GM18907 (cell line): ENCODE measurements around the gene TANC1.
A peak's percentile ranks its signal among the peaks of the same experiment; 100 is the strongest.

ENCODE experiments used
- ATAC-seq: cut with Tn5 transposase; IDR thresholded peaks from one replicate; pipeline ENCODE4 v1.9.1; 2021; ENCODE audit warnings: mild to moderate bottlenecking, moderate library complexity; ENCODE audit not compliant: unreplicated experiment

Gene TANC1

DNA sequence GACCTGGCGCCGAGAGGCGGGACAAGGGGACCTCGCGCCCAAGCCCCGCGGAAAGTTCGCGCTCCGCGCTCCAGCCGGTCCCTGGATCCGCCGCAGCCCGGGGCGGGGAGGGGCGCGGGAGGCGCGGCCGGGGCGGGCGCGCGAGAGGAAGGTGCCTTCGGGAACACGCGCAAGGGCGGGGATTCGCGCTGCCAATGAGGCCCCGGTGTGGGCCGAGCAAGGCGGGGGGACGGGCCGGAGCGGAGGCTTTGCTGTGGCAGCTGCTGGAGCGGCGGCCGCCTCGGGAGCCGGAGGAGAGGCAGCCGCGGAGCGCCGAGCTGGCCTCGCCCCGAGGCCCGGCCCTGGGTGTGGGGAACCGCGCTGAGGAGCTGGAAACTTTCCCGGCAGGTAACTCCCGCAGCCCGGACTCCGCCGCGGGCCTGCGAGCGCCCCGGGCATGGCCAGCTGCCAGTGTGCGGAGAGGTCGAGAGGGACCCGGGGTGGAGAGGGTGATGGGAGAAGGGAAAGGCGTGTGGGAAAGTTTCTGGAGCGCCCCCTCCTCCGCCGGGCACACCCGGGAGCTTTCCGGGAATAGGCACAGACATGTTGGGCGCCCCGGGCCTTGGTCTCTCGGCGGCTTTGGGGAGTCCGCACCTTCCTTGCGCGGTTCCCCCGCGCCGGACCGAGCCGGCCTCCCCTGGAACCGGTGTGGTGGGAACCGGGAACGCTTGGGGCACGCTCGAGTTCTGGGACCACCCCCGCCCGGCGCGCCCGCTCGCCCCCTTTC is at the start of gene TANC1:
TSS of gene TANC1 (plus strand) at position 245 of the 766 bp plus-strand sequence. CDS start 97,271 bp downstream, outside the sequence.
- peak; percentile 95 for ATAC-seq

DNA sequence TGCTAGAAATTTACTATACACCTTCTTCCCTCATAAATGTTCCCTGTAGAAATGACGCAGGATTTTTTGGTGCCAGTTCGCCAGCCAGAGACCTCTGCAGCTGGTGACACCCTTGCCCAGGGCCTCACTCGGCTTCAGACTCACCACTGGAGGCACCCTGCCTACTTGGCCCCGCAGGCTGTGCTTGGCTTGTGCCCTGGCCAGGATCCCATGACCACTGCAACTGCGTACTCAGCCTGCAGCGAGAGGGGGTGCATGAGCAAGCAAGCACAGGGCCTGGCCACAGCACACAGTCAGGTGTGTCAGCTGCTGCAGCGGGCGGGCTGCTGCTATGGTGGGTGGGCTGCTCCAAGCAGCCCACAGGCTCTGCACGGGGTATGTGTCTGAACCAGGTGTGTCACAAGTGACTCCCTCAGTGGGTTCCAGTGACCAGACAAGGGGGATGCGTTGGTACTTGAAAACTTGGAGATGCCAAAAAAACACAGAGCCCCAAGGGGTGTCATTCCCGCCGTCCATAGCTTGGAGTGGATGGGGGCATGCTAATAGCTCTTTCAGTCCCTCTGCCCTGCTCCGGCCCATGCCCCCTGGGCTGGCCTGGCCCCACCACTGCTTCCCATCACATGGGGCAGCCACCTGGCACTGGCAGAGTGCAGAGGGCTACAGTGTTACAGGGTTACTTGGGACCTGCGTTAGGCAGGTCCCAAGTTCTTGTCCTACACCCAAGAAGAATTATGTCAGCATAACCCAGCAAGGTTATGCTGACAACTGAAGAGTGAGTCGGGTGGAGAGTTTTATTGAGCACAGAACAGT is 46.6 kb upstream of the TANC1 start:
- ATAC-seq: no peak

DNA sequence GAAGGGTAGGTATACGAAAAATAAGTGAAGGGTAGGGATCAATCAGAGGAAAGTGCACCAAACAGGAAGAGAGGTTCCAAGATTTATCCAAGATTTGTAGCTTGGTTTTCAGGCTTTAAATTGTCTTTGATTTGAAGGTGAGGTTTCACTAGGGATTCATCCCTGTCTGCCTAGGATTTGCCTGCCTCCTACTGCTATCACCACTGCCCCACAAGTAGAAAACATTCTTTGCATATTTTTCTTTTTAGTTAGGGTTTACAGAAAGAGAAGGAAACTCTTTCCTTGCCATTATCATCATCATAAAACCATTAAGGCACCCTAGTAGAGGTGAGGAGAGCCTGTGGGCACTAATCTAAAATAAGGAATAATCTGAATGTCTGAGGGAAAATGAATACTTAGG is 45.8 kb upstream of the TANC1 start:
- ATAC-seq: no peak

DNA sequence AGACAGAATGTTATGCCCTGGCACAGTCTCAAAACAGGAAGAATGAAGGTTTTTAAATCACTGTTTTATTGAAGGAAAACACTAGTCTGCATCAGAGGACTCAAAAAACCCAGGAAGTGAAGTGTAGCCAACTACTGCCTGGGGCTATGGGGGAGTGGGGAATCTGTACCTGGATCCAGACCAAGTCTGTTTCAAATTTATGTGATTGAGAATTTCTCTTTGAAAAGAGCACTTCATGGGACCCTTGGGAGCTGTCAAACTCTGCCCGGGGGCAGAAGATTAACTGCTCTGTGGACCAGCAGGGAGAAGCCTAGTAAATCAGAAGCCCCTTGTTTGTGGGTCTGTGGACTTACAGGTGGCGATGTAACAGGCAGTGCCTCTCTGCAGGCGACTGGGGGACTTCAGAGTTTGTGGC is 45.3 kb upstream of the TANC1 start:
- ATAC-seq: no peak

DNA sequence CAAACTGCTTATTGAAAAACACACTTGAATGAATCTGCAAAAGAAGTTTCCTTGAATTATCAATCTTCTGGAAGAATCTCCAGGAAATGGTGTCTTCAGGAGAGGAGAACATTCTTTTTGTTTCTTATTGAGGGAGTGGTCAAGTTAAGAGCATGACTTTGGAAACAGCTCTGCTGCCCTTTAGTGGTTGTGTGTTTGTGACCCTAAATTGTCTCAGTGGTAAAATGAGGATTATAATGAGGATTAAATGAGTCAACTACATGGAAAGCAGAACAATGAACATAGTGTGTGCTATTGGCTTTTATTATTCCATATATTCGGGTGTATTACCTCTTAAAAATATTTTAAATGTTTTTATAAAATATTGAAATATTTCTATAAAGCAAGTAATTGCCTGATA is 44.8 kb upstream of the TANC1 start:
- ATAC-seq: no peak

DNA sequence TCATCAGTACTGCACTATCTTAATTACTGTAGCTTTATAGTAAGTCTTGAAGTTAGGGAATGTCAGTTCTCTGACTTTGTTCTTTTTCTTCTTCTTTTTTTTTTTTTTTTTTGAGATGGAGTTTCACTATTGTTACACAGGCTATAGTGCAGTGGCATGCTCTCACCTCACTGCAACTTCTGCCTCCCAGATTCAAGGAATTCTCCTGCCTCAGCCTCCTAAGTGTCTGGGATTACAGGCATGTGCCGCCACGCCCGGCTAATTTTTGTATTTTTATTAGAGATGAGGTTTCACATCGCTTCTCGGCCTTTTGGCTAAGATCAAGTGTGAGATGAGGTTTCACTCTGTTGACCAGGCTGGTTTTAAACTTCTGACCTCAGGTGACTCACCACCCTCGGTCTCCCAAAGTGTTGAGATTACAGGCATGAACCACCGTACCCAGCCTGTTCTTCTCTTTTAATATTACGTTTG is 41.9 kb upstream of the TANC1 start:
- no peak for ATAC-seq

DNA sequence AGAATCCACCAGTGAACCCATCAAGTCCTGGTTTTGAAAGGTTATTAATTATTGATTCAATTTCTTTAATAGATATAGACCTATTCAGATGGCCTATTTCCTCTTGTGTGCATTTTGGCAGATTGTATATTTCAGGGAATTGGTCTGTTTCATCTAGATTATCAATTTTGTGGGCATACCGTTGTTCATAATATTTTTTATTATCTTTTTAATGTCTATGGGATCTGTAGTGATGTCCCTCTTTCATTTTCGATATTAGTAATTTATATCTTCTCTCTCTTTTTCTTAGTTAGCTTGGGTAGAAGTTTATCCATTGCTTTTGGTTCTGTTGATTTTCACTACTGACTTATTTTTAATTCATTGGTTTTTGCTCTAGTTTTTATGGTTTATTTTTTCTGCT is 39.9 kb upstream of the TANC1 start:
- no peak for ATAC-seq

DNA sequence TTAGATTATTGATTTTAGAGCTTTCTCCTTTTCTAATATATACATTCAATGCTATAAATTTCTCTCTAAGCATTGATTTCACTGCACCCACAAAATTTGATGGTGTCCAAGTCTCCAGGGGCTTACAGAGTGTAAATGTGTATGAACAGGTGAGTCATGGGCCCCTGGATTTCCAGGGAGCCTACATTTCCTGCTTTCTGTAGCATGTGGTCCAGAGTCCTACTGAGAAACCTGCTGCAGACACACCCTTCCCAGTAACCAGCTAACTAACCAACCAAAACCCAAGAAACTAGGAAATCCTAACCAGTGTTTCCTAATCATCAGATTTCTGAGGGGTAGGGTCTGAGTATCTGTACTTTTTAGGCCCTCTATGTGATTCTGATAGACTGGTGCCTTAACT is 39.5 kb upstream of the TANC1 start:
- no peak for ATAC-seq

DNA sequence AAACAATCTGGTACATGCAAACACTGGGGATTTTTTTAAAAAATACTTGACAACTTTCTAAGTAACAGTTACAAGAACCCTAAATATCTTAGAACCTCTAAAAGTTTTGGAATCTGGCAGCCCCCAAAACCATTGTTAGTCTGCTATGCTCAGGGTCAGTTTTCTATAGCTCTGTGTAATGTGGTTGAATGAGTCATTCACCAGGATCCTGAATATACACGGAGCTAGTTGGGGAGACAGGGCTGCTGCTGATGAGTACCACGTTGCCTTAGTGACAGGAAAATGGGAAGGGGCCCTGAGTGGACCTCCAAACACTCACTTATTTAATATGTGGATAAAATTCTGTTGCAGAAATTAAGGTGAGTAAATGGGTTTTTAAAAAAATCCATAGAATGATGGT is 36.9 kb upstream of the TANC1 start:
- ATAC-seq: no peak

DNA sequence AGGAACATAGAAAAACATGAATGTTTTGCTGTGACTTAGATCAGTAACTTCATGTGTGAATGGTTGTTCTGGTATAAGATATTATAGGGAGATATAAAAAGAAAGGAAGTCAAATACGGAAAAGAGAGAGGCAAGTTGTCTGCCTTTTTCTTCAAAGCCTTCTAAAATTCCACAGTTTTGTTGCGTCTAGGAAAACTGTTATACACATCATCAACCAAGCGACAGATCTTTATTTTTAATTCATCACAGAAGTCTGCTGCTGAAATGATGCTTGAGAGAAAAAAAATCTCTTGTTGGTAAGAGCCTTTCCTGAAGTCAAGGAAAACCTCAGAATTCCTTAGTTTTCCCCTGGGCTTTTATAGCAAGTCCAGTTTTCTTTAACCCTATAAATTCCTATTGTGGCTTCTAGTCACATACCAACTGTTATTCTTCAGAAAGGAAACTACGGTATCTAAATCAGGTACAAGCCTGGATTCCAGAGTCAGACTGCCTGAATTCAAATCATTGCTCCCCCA is 36.3 kb upstream of the TANC1 start:
- no peak for ATAC-seq

DNA sequence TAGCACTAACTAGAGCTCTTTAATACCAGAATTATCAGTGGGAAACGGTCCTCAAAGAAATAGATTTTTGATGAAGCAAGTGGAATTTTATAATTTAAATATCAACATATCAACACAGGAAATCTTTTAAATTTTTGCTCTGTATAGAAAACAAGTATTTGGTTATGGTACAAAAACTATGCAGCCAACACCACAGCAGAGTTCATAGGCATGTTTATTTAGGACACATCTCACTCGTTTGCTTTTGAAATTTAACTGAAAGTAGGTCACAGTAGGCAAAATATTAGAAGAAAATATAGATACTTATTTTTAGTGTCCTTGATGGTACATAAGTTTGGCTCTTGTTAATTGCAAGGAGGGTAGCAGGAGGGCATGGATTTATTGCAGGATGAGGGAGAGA is 34.3 kb upstream of the TANC1 start:
- no peak for ATAC-seq

DNA sequence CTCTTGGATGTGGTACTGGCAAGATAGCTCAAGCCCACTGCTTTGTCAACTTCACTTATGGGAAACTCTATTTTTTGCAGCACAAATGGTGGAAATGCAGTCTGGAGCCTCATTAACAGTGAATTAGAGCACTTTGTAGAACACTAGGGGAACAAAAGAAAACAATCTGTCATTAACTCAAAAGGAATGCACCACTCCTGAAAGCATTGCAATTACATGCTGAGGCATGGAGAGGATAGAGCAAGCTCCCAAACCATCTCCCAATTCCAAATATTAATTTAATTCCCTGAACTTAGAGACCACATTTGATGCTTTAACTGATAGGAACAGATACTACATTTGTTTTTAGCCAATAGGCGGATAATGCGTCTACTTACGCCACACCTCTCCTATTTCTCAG is 32.8 kb upstream of the TANC1 start:
- no peak for ATAC-seq

DNA sequence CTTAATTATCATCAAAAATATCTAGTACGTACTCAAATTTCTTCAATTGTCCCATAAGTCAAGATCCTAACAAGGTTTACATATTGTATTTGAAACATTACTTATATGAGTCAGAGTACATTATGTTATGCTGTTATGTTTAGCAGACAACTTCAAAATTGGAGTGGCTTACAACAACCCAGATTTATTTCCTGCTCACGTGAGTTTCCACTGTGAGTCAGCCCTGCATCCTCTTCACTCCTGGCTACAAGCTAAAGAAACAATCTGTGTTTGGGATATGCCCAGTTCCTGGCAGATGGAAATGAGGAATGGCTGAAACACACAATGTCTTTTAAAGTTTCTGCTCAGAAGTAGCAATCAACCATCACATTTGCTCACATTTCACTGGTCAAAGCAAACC is 31.5 kb upstream of the TANC1 start:
- no peak for ATAC-seq

DNA sequence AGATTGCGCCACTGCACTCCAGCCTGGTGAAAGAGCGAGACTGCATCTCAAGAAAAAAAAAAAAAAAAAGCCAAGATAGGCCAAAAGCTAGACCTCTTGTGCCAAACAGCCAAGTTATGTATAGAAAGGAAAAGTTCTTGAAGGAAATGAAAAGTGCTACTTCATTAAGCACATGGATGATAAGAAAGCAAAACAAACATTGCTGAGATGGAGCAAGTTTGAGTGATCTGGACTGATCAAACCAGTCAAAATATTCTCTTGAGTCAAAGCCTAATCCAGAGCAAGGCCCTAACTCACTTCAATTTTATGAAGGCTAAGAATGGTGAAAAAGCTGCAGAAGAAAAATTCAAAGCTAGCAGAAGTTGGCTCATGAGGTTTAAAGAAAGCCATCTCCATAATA is 28.1 kb upstream of the TANC1 start:
- no peak for ATAC-seq

DNA sequence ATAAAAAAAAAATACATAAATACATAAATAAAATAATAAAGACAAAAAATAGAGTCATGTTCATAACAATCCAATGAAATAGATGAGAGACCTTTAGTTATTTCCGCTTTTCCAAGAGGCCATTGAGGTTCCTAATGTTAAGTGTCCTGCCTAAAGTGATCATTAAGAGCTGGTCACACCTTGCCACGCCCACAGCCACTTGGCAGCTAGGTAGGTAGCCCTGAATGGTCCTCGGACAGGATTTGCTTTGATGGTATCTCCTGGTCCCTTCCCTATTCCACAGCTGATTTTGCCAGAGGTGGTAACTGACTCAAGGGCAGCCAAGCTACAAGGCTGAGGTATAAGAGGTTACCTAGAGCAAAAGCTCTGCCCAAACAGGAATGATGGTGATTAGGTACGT is 24.5 kb upstream of the TANC1 start:
- no peak for ATAC-seq

DNA sequence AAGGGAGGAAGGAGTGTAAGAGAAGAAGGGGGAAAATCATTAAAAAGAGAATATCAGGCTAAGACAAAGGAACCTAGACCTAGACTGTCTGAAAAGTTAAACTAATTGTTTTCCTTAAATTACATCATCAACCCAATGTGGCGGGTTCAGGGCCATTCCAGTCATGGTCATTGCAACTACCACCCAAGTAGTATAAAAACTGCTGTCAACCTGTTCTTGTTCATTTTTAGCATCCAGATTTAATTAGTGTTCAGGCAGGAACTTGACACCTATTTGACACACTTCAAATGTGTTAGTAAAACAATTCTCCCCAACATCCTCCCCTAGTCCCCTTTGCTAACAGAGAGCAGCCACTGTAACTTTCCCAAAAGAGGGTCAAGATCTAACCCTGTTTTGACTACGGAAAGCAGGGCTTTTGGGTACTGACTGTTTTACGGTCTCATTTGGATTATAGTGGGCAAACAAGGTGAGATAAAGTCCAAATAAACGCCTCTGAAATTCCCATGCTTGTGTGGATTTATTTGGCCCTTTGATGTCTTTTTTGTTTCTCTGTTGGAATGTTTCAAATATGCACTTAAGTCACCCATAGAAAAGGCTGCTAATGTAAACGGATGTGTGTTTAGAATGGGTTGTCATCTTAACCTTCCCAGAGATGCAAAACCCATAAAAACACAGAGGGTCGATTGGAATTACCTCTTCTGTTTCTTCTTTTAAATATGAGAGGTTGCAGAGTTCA is 19.3 kb upstream of the TANC1 start:
- no peak for ATAC-seq

DNA sequence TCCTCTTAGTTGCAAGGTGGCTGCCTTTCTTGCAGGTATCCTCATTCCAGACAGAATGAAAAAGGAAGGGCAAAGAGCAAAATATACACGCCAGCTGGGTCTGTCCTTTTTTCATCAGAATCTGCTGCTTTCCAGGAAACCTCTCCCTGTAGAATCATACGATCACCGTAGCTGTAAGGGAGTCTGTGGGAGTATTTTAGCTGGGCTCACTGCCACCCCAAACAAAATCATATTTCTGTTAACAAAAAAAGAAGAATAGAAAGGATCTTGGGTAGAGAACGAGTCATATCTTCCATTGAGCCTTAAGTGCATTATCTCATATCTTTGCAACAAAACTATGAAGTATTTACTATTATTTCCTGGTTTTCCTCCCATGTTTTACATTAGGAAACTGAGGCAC is 15.0 kb upstream of the TANC1 start:
- ATAC-seq: no peak

DNA sequence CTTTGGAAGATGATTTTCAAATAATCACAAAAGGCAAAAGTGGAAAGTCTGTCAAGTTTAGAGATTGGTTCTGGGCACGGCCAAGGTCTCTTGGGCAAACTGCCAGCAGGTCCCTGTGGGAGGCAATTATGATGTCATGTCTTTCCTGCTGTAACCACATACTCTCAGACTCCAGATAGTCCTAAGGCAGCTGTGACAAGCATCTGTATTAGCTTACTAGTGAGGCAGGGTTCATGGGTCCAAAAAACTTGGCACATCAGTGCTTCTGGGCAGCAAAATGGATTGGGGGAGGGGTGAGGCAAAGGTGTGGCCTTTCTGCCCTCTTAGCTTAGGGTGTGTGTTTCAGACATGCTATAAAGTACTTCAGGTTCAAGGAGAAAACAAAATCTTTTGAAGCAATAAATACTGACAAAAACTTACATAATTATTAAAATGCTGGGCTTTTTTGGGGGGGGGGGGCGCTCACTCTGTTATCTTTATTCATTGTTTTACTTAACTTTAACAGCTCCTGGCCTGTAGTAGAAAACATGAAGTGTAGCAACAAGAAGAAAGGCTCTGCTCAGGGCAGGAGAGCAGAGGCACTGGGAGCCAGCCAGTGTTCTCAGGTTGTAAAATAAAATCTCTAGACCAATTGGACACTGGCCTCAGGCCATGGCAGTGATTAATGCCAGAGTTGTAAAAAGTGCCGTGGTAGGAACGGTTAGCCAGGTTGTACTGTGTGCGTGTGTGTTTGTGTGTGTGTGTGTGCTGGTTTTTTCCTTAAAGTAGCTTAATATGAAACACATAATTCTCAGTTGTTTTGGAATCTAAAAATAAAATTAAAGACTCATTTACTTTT is 14.3 kb upstream of the TANC1 start:
- ATAC-seq: peak; percentile 91

DNA sequence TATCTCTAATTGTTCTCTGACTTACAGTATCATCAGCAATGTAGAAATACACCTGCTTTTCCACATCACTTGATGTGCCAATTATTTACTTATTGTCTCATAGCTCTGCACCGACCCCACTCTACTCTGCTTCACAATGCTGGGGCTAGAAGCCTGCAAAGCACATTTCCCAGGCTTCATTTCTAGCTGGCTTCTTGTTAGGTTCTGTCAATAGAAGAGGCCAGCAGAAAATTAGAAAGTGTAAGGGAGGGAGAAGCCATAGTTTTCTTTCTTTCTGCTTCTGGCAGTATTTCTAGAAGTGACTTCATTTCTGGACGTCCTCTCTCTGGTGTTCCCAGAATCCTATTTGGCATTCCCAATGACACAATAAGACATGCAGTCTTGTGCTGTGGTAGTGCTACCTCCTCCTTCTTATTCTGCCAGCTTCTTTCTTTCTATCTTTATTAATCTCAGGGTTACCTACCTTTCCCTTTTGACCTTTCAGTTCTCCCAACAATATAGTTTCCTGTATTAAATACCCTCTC is 12.5 kb upstream of the TANC1 start:
- no peak for ATAC-seq

DNA sequence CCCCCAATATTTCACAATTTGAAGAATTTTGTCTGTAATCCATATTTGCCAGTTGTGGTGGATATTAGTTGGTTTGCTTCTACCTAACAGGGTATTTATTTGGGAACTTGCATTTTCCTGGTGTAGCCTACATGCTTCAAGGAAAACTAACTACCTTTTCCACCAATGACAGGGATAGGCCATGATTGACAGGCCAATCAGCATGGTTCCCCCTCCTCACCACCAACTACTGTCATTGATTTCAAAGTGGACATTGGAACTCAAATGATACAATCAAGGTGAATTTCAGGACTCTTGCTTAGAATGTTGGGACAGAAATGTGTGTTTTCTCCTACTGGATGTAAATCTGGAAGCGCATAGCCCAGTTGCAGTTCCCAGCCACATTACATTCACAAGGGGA is 10.1 kb upstream of the TANC1 start:
- ATAC-seq: no peak
